Activated CD4-positive, alpha-beta T cell treated with anti-CD3 and anti-CD28 coated beads, Interleukin-2, amount 10 ng/mL, durations not matched to agents 7 days and 5 days (primary cell): ENCODE results near the gene SLC30A7. TPM values are rescaled to one million over a fixed set of nuclear protein-coding genes. Genes with fewer than 3 reads are reported as not detected.
"Not testable (repeated sequence)": the region's sequence is repeated elsewhere in the genome, so short reads cannot be mapped to it uniquely, and the experiment has no call there.

Experiments
- CTCF ChIA-PET: fragments of 350-600 bp; sonication (Branson Sonifier 250); formaldehyde crosslinking; loops from one replicate; lab custom pipeline; 2021; ENCODE audit warnings: antibody characterized with exemption; lab: Charles Lee
- POLR2A ChIA-PET: fragments of 350-600 bp; sonication (Branson Sonifier 250); formaldehyde crosslinking; loops from one replicate; lab custom pipeline; 2021; ENCODE audit warnings: antibody characterized with exemption; lab: Charles Lee
- DNase-seq: peaks from one replicate; pipeline ENCODE4 v3.0.0-alpha.2; 2020
- H3K27ac Mint-ChIP-seq: one replicate; pipeline ENCODE4 v1.8.0; 2021; ENCODE audit warnings: mild to moderate bottlenecking, moderate library complexity, mixed read lengths
- H3K27me3 Mint-ChIP-seq: one replicate; pipeline ENCODE4 v1.8.0; 2021; ENCODE audit warnings: mixed read lengths
- H3K36me3 Mint-ChIP-seq: one replicate; pipeline ENCODE4 v1.8.0; 2021; ENCODE audit warnings: low read depth, mixed read lengths
- H3K4me1 Mint-ChIP-seq: one replicate; pipeline ENCODE4 v1.8.0; 2021; ENCODE audit warnings: mixed read lengths
- H3K4me3 Mint-ChIP-seq: one replicate; pipeline ENCODE4 v1.8.0; 2021; ENCODE audit warnings: mild to moderate bottlenecking, moderate library complexity, mixed read lengths
- H3K9me3 Mint-ChIP-seq: one replicate; pipeline ENCODE4 v1.8.0; 2021; ENCODE audit warnings: mixed read lengths
- total RNA-seq, 2 experiments: library from RNA; stranded (reverse); gene quantifications; one replicate each; pipeline ENCODE4 v1.2.3, GENCODE V29; 2021

Gene SLC30A7
- total RNA-seq, 2 experiments from 2014 or later, result 32.8 to 33.9 TPM

GRCh38 chr1:100947816-100948215 is 51.9 kb downstream of the SLC30A7 start:
- Mint-ChIP-seq H3K27ac (peak overlapping the region; percentile 93), H3K36me3 (peaks cover 94% of the 10 kb centered on the region), H3K9me3 (peaks cover 67% of the 10 kb centered on the region), H3K4me1 (peaks cover 70% of the 10 kb centered on the region)
- POLR2A ChIA-PET, H3K27me3 Mint-ChIP-seq, H3K4me3 Mint-ChIP-seq, DNase-seq: not testable (repeated sequence)
- CTCF ChIA-PET, result interaction anchor here (1.7 kb wide), 2 partner anchors 12 to 291 kb away, joined by 4 to 9 read pairs; no protein-coding TSS in a partner anchor

DNA sequence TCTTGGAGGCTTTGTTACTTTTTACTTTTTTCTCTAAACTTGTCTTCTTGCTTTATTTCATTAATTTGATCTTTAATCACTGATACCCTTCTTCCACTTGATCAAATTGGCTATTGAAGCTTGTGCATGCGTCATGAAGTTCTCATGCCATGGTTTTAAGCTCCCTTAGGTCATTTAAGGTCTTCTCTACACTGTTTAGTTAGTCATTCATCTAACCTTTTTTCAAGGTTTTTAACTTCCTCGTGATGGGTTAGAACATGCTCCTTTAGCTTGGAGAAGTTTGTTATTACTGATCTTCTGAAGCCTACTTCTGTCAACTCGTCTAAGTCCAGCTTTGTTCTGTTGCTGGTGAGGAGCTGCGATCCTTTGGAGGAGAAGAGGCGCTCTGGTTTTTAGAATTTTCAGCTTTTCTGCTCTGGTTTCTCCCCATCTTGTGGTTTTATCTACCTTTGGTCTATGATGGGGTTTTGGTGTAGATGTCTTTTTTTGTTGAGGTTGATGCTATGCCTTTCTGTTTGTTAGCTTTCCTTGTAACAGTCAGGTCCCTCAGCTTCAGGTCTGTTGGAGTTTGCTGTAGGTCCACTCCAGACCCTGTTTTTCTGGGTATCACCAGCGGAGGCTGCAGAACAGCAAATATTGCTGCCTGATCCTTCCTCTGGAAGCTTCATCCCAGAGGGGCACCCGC is 53.0 kb downstream of the SLC30A7 start:
- Mint-ChIP-seq H3K36me3 (peaks cover 95% of the 10 kb centered on the region), H3K4me1 (peaks cover 72% of the 10 kb centered on the region), H3K9me3 (peaks cover 67% of the 10 kb centered on the region), H3K27ac (peak overlapping the region; percentile 93), H3K4me3 (peak overlapping the region; percentile 52)
- not testable (repeated sequence) for DNase-seq, H3K27me3 Mint-ChIP-seq
- ChIA-PET CTCF (interaction anchor here (0.5 to 1.7 kb wide), 6 partner anchors 11 to 340 kb away, joined by 3 to 9 read pairs (median 4); no protein-coding TSS in a partner anchor), POLR2A (interaction anchor here (0.5 kb wide), 1 partner anchor 286 kb away, joined by 3 read pairs; no protein-coding TSS in a partner anchor)

- peak overlapping the region; percentile 52 for H3K4me3 Mint-ChIP-seq
These were observed 53.7 kb downstream of the SLC30A7 start for GRCh38 chr1:100949515-100950158.

GRCh38 chr1:100950337-100950736 is 54.4 kb downstream of the SLC30A7 start:
- ChIA-PET POLR2A (interaction anchor here (0.6 kb wide), 1 partner anchor 280 kb away, joined by 3 read pairs; no protein-coding TSS in a partner anchor), CTCF (interaction anchor here (1.4 to 1.7 kb wide), 4 partner anchors 8 to 288 kb away, joined by 3 to 5 read pairs (median 4); no protein-coding TSS in a partner anchor)
- H3K27ac Mint-ChIP-seq, result peak overlapping the region; percentile 93
- DNase-seq, result no peak
- H3K4me3 Mint-ChIP-seq, result no peak overlapping the region
- H3K36me3 Mint-ChIP-seq, result peaks cover 90% of the 10 kb centered on the region
- no peaks in the 10 kb centered on the region for H3K27me3 Mint-ChIP-seq
- peaks cover 68% of the 10 kb centered on the region for H3K9me3 Mint-ChIP-seq
- peaks cover 70% of the 10 kb centered on the region for H3K4me1 Mint-ChIP-seq

More at GRCh38 chr1:100949515-100950158, 53.7 kb downstream of the SLC30A7 start:
- peaks cover 70% of the 10 kb centered on the region for H3K9me3 Mint-ChIP-seq
- CTCF ChIA-PET, result interaction anchor here (0.5 to 1.7 kb wide), 7 partner anchors 10 to 339 kb away, joined by 3 to 9 read pairs (median 4); no protein-coding TSS in a partner anchor
- DNase-seq, result peak; percentile 92
- H3K27me3 Mint-ChIP-seq, POLR2A ChIA-PET: not testable (repeated sequence)
- H3K4me1 Mint-ChIP-seq, result peaks cover 72% of the 10 kb centered on the region
- H3K36me3 Mint-ChIP-seq, result peaks cover 97% of the 10 kb centered on the region
- peak overlapping the region; percentile 93 for H3K27ac Mint-ChIP-seq

DNA sequence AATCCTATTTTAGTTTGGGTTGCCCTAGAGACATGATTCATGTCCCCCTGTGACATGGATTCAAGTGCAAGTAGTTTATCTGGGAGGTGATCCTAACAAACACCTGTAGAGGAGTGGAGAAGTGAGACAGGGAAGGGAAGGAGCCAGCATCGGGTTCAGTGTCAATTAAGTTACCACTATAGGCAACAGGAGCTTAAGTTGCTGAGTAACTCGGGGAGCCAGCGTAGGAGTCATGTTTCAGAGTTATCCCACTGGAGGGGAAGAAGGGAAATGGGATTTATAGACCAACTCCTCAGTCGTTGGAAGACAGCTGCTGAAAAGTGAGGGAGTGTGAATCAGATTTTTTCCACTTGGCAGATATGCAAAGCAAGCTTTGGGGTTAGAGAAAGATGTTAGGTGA is 54.9 kb downstream of the SLC30A7 start:
- DNase-seq, result no peak
- H3K4me1 Mint-ChIP-seq, result peaks cover 70% of the 10 kb centered on the region
- peaks cover 64% of the 10 kb centered on the region for H3K9me3 Mint-ChIP-seq
- H3K4me3 Mint-ChIP-seq, result no peak overlapping the region
- no peaks in the 10 kb centered on the region for H3K27me3 Mint-ChIP-seq
- POLR2A ChIA-PET, result interaction anchor here (0.6 kb wide), 2 partner anchors 280 to 885 kb away, joined by 3 to 9 read pairs; no protein-coding TSS in a partner anchor
- CTCF ChIA-PET, result interaction anchor here (1.4 to 1.7 kb wide), 4 partner anchors 8 to 288 kb away, joined by 3 to 5 read pairs (median 4); no protein-coding TSS in a partner anchor
- H3K27ac Mint-ChIP-seq, result peak overlapping the region; percentile 93
- H3K36me3 Mint-ChIP-seq, result peaks cover 86% of the 10 kb centered on the region

DNA sequence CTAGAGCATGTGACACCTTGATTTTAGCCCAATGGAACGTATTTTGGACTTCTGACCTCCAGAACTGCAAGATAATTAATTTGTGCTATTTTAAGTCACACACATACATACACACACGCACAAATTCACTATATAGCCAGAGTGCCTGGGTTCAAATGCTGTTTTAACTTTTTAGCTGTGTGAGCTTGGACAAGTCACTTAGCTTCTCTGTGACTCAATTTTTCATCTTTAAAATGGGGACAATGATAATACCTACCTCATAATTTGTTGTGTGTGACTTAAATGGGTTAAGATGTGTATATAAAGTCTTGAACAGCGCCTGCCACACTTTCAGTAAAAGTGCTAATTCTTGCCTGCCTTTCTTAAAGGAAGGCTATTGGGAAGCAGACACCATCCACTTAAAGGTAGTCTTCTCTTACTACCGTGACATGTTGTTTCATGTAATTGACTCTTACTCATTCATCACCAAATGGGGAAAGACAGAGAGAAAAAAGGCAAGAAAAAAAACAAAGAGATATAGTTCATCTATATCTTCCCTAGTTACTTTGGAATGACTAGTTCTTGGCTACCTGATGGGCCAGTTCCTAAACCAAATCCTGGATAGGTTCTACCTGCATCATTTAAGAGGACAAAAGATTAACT is 56.3 kb downstream of the SLC30A7 start:
- peaks cover 78% of the 10 kb centered on the region for H3K36me3 Mint-ChIP-seq
- ChIA-PET POLR2A (no interaction called here), CTCF (no interaction called here)
- no peak overlapping the region for H3K4me3 Mint-ChIP-seq
- H3K27ac Mint-ChIP-seq, result no peak overlapping the region
- no peak for DNase-seq
- no peaks in the 10 kb centered on the region for H3K27me3 Mint-ChIP-seq
- H3K9me3 Mint-ChIP-seq, result peaks cover 49% of the 10 kb centered on the region
- H3K4me1 Mint-ChIP-seq, result peaks cover 62% of the 10 kb centered on the region

GRCh38 chr1:100952970-100953369 is 57.1 kb downstream of the SLC30A7 start:
- H3K27ac Mint-ChIP-seq, result peak overlapping the region; percentile 39
- DNase-seq, H3K4me3 Mint-ChIP-seq, H3K27me3 Mint-ChIP-seq, POLR2A ChIA-PET: not testable (repeated sequence)
- CTCF ChIA-PET, result interaction anchor here (1.0 kb wide), 1 partner anchor 11 kb away, joined by 3 read pairs; no protein-coding TSS in a partner anchor
- H3K36me3 Mint-ChIP-seq, result peaks cover 73% of the 10 kb centered on the region
- H3K9me3 Mint-ChIP-seq, result peaks cover 43% of the 10 kb centered on the region
- peaks cover 56% of the 10 kb centered on the region for H3K4me1 Mint-ChIP-seq

DNA sequence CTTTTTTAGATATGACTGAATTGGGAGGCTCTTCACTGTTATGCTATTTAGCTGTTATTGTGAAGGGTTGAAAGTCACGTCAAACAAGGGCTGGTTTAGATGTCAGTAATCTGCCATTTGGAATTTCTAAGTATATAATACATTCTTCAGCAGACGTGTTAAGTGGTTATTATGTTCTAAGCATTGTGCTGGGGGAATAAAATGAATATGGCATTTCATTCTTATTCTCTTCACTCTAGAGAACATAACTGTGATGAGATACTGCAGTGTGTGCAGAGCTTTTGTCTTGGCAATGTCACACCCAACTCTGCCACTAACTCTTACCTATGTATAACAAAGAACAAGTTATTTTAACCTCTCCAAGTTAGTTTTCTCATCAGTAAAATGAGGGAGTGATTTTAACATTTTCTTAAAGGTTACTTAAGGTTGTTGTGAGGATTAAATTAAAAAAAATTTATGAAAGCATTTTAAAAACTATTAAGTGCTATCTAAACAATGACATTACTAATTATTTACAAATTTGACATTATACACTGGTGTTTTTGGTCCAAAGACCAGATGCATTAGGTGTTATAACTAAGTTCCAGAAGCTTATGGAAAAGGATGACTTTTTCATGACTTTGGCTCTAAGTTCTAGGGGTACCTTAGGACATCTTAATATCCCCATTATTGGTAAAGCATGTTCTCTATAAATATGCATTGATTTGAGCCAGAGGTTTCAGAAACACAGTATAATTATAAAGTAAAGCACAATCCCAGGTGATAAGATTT is 58.3 kb downstream of the SLC30A7 start:
- Mint-ChIP-seq H3K4me1 (peaks cover 45% of the 10 kb centered on the region), H3K4me3 (no peak overlapping the region), H3K36me3 (peaks cover 64% of the 10 kb centered on the region), H3K9me3 (peaks cover 32% of the 10 kb centered on the region), H3K27ac (no peak overlapping the region), H3K27me3 (no peaks in the 10 kb centered on the region)
- POLR2A ChIA-PET, result no interaction called here
- CTCF ChIA-PET, result interaction anchor here (1.5 kb wide), 1 partner anchor 13 kb away, joined by 4 read pairs; no protein-coding TSS in a partner anchor
- DNase-seq, result no peak

DNA sequence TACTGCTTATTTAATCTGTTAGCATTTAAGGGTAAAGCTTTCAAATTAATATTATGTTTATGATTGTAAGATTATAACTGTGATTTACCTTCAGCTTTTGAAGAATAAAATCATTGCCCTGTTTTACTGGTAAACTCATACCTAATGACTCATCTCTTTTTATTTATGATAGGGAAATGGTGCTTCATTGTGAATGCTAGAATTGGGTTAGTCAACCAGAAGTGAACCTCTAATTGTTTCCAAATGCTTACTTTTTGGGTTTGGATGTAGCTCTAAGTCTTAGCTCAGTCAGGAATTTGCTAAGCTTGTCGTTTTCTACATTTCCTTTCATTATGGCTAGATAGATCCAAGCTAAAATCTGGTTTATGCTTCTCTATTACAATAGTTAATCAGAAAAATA is 59.4 kb downstream of the SLC30A7 start:
- no peak overlapping the region for H3K4me3 Mint-ChIP-seq
- DNase-seq, result no peak
- CTCF ChIA-PET, result interaction anchor here (0.5 to 1.5 kb wide), 4 partner anchors 14 to 297 kb away, joined by 3 to 4 read pairs (median 4); no protein-coding TSS in a partner anchor
- peaks cover 29% of the 10 kb centered on the region for H3K9me3 Mint-ChIP-seq
- peaks cover 41% of the 10 kb centered on the region for H3K4me1 Mint-ChIP-seq
- POLR2A ChIA-PET, result interaction anchor here (0.6 kb wide), 1 partner anchor 561 kb away, joined by 3 read pairs; no protein-coding TSS in a partner anchor
- H3K27me3 Mint-ChIP-seq, result no peaks in the 10 kb centered on the region
- H3K36me3 Mint-ChIP-seq, result peaks cover 56% of the 10 kb centered on the region
- no peak overlapping the region for H3K27ac Mint-ChIP-seq

DNA sequence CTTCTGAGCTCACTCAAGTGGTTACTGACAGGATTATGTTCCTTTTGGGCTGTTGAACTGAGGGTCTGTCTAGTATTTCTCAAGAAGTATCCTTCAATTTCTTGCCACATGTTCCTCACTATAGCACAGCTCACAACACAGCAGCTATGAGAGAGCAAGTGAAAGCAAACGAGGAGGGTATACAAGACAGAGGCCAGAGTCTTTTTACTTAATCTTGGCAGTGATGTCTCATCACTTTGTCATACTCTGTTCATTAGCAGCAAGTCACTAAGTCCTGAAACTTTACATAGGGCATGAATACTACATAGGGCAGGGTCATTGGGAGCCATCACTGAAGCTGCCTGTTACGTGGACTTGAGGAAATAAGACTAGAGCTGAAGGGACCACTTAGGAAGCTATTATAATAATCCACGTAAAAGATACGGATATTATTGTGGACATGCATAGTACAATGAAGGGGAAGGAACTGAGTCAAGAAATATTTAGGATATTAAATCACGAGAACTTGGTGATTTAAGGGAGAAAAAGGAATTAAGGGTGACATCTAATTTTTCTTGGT is 63.7 kb downstream of the SLC30A7 start:
- H3K27me3 Mint-ChIP-seq, result no peaks in the 10 kb centered on the region
- ChIA-PET CTCF (interaction anchor here (1.9 to 2.4 kb wide), 2 partner anchors 9 to 11 kb away, joined by 5 to 9 read pairs; no protein-coding TSS in a partner anchor), POLR2A (no interaction called here)
- peaks cover 53% of the 10 kb centered on the region for H3K36me3 Mint-ChIP-seq
- H3K9me3 Mint-ChIP-seq, result peaks cover 10% of the 10 kb centered on the region
- no peak overlapping the region for H3K4me3 Mint-ChIP-seq
- H3K4me1 Mint-ChIP-seq, result peaks cover 19% of the 10 kb centered on the region
- no peak for DNase-seq
- H3K27ac Mint-ChIP-seq, result no peak overlapping the region

- Mint-ChIP-seq H3K9me3 (peaks cover 10% of the 10 kb centered on the region), H3K4me1 (peaks cover 19% of the 10 kb centered on the region), H3K36me3 (peaks cover 57% of the 10 kb centered on the region), H3K27ac (no peak overlapping the region), H3K4me3 (no peak overlapping the region), H3K27me3 (no peaks in the 10 kb centered on the region)
- DNase-seq, result no peak
- CTCF ChIA-PET, result interaction anchor here (1.9 to 2.4 kb wide), 2 partner anchors 9 to 11 kb away, joined by 5 to 9 read pairs; no protein-coding TSS in a partner anchor
- POLR2A ChIA-PET, result no interaction called here
These were observed 64.2 kb downstream of the SLC30A7 start for GRCh38 chr1:100960098-100960497.
